KMS-11 (cell line): ENCODE data around the gene SLC29A3.

ENCODE experiments used
- H2AFZ ChIP-seq: fragments of 200-600 bp; sonication (generic); 2 replicates; pipeline ENCODE4 v1.6.1; 2016; ENCODE audit warnings: antibody characterized with exemption, mixed run types, low read depth
- H3K27ac ChIP-seq: fragments of 200-600 bp; sonication (generic); 2 replicates; pipeline ENCODE4 v1.6.1; 2016; ENCODE audit warnings: mild to moderate bottlenecking, mixed run types
- H3K27me3 ChIP-seq: fragments of 200-600 bp; sonication (generic); 2 replicates; pipeline ENCODE4 v1.6.1; 2017; ENCODE audit warnings: mild to moderate bottlenecking, low read depth, mixed run types, moderate library complexity; ENCODE audit not compliant: insufficient read depth
- H3K36me3 ChIP-seq: fragments of 200-600 bp; sonication (generic); 2 replicates; pipeline ENCODE4 v1.6.1; 2017; ENCODE audit warnings: mild to moderate bottlenecking, mixed run types; ENCODE audit not compliant: insufficient read depth
- H3K4me1 ChIP-seq: fragments of 200-600 bp; sonication (generic); 2 replicates; pipeline ENCODE4 v1.6.1; 2016; ENCODE audit warnings: mild to moderate bottlenecking, low read depth, mixed run types; ENCODE audit not compliant: poor library complexity, severe bottlenecking
- H3K4me2 ChIP-seq: fragments of 200-600 bp; sonication (generic); 2 replicates; pipeline ENCODE4 v1.7.0; 2016; ENCODE audit warnings: mild to moderate bottlenecking, mixed run types
- H3K4me3 ChIP-seq: fragments of 200-600 bp; sonication (generic); IDR thresholded peaks from 2 replicates; pipeline ENCODE4 v1.6.1; 2017; ENCODE audit warnings: low read depth, low read length, mixed read lengths; ENCODE audit not compliant: insufficient read depth
- H3K79me2 ChIP-seq: fragments of 200-600 bp; sonication (generic); 2 replicates; pipeline ENCODE4 v1.6.1; 2016; ENCODE audit warnings: low read depth, mixed run types; ENCODE audit not compliant: insufficient read depth
- H3K9ac ChIP-seq: fragments of 200-600 bp; sonication (generic); 2 replicates; pipeline ENCODE4 v1.6.1; 2016; ENCODE audit warnings: mild to moderate bottlenecking, mixed run types
- H4K20me1 ChIP-seq: fragments of 200-600 bp; sonication (generic); 2 replicates; pipeline ENCODE4 v1.6.1; 2016; ENCODE audit warnings: mild to moderate bottlenecking, mixed run types; ENCODE audit not compliant: insufficient read depth
- TF ChIP-seq, protein P1 (sequence below): fragments of 200-600 bp; sonication (generic); conservative IDR thresholded peaks from 2 replicates; pipeline ENCODE4 v1.6.1; 2017; ENCODE audit warnings: low read depth, mild to moderate bottlenecking, antibody characterized with exemption, low read length, moderate library complexity, mixed read lengths

The SLC29A3 gene

DNA sequence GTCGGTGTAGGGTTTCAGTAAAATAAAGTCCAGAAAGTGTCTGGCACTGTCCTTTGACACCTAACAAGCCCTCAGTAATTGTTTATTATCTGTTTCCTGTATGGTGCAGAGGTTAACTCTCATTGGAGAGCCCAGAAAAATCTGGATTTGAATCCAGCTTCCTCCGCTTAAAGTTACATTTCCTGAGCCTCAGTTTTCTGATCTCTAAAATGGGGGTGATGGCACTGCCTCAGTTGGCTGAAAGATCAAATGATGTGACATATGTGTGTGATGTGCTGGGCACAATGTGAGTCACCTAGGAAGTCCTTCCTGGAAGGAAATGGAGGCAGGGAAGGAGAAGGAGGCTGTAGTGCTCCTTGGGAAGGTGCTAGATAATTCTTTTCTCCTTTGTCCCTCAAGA is 63.0 kb downstream of the SLC29A3 start:
- H4K20me1 ChIP-seq: no peaks in the 10 kb centered on the region
- no peak overlapping the region for H3K9ac ChIP-seq
- no peak overlapping the region for H3K4me2 ChIP-seq
- no peak overlapping the region for H2AFZ ChIP-seq
- no peaks in the 10 kb centered on the region; the same call in 1 of the 2 replicates for H3K27me3 ChIP-seq
- no peaks in the 10 kb centered on the region for H3K36me3 ChIP-seq
- TF ChIP-seq, protein P1, sequence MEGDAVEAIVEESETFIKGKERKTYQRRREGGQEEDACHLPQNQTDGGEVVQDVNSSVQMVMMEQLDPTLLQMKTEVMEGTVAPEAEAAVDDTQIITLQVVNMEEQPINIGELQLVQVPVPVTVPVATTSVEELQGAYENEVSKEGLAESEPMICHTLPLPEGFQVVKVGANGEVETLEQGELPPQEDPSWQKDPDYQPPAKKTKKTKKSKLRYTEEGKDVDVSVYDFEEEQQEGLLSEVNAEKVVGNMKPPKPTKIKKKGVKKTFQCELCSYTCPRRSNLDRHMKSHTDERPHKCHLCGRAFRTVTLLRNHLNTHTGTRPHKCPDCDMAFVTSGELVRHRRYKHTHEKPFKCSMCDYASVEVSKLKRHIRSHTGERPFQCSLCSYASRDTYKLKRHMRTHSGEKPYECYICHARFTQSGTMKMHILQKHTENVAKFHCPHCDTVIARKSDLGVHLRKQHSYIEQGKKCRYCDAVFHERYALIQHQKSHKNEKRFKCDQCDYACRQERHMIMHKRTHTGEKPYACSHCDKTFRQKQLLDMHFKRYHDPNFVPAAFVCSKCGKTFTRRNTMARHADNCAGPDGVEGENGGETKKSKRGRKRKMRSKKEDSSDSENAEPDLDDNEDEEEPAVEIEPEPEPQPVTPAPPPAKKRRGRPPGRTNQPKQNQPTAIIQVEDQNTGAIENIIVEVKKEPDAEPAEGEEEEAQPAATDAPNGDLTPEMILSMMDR: no peak
- H3K79me2 ChIP-seq: no peaks in the 10 kb centered on the region
- peaks cover 5% of the 10 kb centered on the region for H3K4me1 ChIP-seq
- H3K4me3 ChIP-seq: no peak overlapping the region
- no peak overlapping the region for H3K27ac ChIP-seq

DNA sequence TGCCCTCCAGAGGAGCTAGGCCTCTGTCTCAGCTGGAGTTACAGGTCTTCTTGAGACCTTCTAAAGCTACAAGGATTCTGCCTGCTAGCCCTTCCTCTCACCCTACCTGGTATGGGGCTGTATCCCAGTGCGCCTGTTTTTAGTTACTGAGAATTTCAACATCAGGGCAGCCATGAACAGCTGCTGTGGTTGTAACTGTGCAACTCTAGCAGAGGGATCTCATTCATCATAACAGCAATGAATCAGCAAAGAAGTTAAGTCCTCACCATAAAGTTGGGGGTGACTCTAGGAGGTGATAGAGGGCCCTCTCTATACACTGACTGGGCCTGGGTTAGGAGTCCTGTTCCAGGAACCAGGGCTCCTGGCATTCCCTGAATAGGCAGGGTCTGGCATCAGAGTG is 63.7 kb downstream of the SLC29A3 start:
- H2AFZ ChIP-seq: no peak overlapping the region
- no peak overlapping the region for H3K4me3 ChIP-seq
- TF ChIP-seq, protein P1: no peak
- H4K20me1 ChIP-seq: no peaks in the 10 kb centered on the region
- no peaks in the 10 kb centered on the region; the same call in 1 of the 2 replicates for H3K27me3 ChIP-seq
- no peaks in the 10 kb centered on the region for H3K79me2 ChIP-seq
- no peak overlapping the region for H3K4me2 ChIP-seq
- no peak overlapping the region for H3K27ac ChIP-seq
- peaks cover 1% of the 10 kb centered on the region for H3K4me1 ChIP-seq
- H3K9ac ChIP-seq: no peak overlapping the region
- H3K36me3 ChIP-seq: no peaks in the 10 kb centered on the region

DNA sequence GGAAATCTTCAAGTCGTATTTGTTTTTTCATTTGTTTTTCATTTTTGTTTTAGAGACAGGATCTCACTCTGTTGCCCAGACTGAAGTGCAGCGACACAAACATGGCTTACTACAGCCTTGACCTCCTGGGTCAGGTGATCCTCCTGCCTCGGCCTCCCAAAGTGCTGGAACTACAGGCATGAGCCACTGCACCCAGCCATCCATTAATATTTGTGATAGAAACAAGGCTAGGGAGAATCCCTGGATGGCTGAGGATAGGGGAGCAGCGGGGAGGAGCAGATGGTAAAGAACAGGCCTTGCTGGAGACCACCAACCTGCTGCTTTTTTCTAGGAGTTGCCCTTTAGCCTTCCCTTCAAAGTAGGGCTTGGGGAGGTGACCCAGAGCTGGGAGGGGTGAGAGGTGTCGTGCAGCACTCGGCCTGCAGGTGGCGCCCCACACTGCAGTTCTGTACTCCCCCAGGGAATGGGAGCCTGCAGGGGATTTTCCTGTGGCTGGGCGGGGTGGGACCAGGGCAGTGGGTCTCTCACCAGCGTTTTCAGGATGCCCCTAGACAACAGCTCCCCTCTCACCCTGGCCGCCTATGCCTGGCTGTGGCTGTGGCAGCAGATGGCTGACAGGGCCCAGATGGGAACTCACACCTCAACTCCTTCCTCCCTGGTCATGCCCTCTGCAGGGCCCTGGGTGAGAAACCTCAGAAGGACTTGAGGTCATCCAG is 65.1 kb downstream of the SLC29A3 start:
- Histone ChIP-seq H3K27ac (no peak overlapping the region), H3K79me2 (no peaks in the 10 kb centered on the region), H3K9ac (no peak overlapping the region), H3K36me3 (no peaks in the 10 kb centered on the region), H2AFZ (no peak overlapping the region), H3K4me2 (no peak overlapping the region), H3K27me3 (no peaks in the 10 kb centered on the region; the same call in 1 of the 2 replicates), H4K20me1 (no peaks in the 10 kb centered on the region), H3K4me3 (no peak overlapping the region), H3K4me1 (no peaks in the 10 kb centered on the region)
- TF ChIP-seq, protein P1: peak; percentile 86

DNA sequence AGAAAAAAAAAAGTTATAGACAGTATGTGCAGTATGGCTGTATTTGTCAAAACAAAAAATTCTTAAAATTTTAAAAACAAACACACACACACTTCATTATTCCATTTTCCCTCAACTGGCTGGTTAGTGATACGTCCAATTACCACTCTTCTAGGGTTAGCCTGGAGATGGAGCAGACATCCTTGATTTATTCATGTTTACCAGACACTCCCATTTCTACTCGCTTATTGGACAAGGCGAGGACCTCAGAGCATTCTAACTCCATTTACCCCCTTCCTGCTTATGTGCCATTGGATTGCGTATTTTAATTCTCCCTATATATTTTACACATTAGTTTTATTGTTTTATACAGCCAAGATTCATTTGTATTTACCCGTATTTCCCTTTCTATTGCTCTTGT is 69.1 kb downstream of the SLC29A3 start:
- TF ChIP-seq, protein P1: no peak
- Histone ChIP-seq H3K4me3 (no peak overlapping the region), H2AFZ (no peak overlapping the region), H3K79me2 (no peaks in the 10 kb centered on the region), H3K27ac (no peak overlapping the region), H3K9ac (no peak overlapping the region), H3K27me3 (peaks cover 26% of the 10 kb centered on the region; the same call in 1 of the 2 replicates), H4K20me1 (no peaks in the 10 kb centered on the region), H3K4me2 (no peak overlapping the region), H3K4me1 (no peaks in the 10 kb centered on the region), H3K36me3 (no peaks in the 10 kb centered on the region)
